Activated CD4-positive, CD25-positive, alpha-beta regulatory T cell treated with anti-CD3 and anti-CD28 coated beads, Interleukin-2, amount 50 U/mL, for 16 hours (primary cell): ENCODE data around the gene GDI1.
"Not testable (repeated sequence)": the region's sequence is repeated elsewhere in the genome, so short reads cannot be mapped to it uniquely, and the experiment has no call there.

Source experiments
- DNase-seq: peaks from one replicate; pipeline ENCODE4 v3.0.0-alpha.2; 2020; ENCODE audit warnings: low read depth, low spot score

The GDI1 gene

DNA sequence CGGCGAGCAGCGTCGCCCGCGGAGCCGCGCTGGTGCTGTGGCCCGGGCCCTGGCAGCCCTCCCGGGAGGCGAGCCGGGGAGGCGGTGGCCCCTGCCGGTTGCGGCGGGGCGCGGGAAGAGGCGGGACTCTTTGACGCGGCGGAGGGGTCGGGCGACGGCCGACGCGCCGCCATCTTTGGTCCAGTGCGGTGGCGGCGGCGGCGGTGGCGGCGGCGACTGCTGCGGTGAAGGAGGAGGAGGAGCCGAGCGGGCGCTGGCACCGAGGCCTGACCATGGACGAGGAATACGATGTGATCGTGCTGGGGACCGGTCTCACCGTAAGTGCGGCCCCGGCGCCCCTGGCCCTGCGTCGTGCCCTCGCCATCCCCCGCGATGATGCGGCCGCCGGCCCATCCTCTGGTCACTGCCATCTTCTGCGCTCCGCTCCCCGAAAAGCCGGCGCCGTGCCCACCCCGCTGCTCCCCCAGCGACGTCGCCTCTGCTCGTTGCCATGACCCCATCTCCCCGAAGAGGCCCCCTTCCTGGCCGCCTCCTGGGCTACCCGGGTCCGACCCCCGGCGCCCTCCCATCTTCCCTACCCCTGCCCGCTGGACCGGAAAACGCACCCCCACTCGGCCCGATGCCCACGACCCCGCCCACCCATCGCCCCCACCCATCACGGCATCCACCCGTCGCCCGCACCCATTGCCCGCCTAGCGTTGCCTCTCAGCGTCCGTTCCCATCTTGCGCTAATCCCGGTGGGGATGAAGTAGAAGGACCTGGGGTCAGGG, at the start of gene GDI1:
TSS of gene GDI1 (plus strand) at position 172 of the 770 bp plus-strand sequence. CDS start at position 273, 101 bp downstream.
- DNase-seq, result peak; percentile 17

DNA sequence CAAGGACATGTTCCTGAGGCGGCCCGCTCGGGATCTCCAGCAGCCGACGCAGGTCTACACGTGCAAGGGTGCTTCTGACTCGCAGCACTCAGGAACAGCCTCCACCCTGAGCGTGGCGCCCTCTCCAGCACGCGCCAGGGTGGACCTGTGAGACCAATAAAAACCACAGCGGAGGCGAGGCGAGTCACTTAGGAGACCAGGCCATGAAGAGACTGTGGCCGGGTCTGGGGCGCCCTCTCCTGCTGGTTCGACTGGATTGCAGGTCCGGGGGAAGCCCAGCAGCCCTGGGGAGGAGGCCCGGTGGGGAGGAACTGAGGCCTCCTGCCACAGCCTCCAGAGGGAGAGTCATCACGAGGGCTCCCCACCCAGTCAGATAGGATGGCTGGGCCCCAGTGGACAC, 48.9 kb upstream of the GDI1 start:
- DNase-seq, result not testable (repeated sequence)

DNA sequence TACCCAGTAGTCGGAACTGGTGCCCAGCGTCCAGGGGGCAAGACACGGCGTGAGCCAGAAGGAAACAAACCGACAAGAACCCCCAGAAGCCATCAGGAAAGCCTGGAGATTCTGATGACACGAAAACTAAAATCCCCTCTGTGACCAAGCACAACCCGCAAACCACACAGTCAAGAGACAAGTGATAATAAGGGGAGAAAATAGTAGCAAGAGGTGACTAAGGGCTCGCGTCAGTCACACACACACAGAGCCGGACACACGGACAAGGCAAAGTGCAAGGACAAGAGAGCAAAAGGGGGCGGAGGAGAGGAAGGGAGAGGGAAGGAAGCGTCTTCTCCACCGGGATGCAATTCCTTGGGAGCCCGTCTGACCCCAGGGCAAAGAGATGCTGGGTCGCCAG, 48.3 kb upstream of the GDI1 start:
- DNase-seq, result not testable (repeated sequence)

DNA sequence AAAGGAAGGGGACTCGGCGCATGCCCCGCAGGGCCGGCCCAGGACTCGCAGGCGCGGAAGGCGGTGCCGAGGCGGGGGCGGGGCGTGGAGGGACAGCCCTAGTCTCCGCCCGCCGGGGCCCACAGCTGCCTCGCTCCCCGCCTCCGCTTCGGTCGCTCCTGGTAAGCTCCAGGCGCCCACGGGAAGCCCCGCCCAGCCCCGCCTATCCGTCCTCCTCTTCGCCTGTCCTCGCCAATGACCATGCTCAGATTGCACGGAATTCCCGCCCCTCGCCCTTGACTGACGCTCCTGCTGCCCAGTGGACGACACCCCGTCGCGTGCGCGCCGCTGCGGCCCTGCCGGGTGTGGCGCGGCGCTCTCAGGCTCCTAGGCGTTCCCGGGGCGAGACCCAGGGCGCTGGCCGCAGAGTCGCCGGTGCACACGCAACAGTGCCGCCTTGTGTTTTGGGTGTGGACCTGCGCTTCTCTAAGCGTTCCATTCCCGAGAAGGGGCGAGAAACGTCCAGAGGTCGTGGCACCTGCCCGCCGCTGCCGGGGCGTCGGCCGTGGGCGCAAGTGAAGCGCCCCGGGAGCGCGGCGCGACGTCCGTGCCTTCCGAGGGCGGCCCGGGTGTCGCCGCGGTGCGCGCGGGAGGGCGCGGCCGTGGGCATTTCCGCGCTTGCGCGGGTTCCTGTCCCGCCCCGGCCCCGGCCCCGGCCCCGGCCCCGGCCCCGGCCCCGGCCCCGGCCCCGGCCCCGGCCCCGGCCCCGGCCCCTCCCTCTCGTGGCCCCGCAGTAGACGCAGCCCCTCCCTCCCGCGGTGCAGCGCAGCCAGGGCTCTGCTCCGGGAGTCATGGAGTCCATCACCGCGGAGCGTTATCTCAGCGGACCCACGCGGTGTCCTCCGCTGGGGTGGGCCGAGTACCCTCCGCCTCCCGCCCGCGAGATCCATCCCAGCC, 46.9 kb upstream of the GDI1 start:
- not testable (repeated sequence) for DNase-seq

DNA sequence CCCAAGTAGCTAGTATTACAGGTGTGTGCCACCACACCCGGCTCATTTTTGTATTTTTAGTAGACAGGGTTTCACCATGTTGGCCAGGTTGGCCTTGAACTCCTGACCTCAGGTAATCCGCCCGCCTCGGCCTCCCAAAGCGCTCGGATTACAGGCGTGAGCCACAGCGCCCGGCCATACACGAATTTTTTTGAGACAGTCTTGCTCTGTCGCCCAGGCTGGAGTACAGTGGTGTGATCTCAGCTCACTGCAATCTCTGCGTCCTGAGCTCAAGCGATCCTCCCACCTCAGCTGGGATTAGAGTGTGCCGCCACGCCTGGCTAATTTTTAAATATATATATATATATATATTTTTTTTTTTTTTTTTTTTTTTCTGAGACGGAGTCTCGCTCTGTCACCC, 40.6 kb upstream of the GDI1 start:
- not testable (repeated sequence) for DNase-seq

DNA sequence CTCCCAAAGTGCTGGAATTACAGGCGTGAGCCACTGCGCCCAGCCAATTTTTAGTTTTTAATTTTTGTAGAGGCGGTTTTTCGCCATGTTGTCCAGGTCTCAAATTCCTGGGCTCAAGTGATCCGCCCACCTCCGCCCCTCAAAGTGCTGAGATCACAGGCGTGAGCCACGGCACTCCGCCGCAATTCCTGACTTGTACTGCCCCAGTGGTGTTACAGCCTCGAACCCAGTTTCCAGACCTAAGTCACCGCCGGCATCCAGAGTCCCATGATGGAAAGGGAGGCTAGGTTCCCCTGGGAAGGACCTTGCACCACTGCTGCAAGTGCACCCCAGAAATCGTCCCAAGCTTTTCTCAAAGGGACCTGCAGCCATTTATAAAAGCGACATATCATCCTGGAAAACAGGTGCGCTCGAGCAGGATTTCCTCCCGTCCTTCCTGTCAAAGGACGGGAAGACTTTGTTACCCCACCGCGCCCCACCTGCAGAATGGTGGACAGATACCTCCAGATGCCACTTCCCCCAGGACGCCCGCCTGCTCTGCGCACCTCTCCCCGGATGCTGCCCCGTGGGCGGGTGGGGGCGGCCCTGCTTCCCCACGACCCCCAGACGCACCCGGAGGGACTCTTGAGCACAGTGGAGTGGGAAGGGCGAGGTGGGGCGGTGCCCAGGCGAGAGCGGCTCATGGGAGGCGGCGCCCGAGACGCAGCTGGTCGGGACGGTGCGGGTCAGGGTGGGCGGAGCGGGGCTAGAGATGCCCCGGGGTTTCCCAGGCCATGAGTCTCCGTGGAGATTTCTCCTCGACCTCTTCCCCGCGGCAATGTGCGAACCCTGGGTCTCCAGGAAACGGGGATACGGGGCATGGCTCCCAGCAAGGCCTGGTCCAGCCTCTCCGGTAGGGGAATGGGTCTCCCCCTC, 39.7 kb upstream of the GDI1 start:
- no peak for DNase-seq

DNA sequence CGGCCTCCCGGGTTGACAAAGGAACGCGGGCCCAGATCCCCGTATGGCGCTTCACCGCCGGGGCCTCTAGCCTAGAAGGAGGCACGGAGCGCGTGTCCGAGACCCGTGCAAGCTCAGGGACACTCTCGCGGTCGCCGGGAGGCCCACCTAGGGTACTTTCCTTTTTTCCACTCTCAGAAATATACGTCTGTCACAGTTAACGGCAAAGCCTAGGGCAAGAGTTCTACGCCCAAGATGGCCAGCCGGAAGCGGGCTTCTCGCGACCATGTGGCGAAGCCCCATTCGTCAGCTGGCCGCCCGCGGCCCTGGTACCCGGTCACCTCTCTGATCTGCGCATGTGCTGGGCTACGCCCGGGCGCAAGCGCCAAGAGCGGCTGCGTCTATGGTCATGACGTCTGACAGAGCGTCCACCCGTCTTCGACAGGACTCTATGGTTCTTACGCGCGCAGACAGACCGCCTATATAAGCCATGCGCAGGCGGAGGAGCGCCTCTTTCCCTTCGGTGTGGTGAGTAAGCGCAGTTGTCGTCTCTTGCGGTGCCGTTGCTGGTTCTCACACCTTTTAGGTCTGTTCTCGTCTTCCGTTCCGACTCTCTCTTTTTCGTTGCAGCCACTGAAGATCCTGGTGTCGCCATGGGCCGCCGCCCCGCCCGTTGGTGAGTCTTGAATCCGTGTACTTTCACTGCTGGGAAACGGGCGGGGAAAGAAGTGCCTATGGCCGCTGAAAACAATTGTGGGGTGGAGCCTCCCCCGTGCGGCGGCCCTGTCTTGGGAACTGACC, 38.9 kb upstream of the GDI1 start, which contains the start of gene RPL10:
TSS of gene RPL10 (plus strand) at position 490 of the 780 bp plus-strand sequence. CDS start at position 633, 143 bp downstream.
- DNase-seq, result peak; percentile 76

DNA sequence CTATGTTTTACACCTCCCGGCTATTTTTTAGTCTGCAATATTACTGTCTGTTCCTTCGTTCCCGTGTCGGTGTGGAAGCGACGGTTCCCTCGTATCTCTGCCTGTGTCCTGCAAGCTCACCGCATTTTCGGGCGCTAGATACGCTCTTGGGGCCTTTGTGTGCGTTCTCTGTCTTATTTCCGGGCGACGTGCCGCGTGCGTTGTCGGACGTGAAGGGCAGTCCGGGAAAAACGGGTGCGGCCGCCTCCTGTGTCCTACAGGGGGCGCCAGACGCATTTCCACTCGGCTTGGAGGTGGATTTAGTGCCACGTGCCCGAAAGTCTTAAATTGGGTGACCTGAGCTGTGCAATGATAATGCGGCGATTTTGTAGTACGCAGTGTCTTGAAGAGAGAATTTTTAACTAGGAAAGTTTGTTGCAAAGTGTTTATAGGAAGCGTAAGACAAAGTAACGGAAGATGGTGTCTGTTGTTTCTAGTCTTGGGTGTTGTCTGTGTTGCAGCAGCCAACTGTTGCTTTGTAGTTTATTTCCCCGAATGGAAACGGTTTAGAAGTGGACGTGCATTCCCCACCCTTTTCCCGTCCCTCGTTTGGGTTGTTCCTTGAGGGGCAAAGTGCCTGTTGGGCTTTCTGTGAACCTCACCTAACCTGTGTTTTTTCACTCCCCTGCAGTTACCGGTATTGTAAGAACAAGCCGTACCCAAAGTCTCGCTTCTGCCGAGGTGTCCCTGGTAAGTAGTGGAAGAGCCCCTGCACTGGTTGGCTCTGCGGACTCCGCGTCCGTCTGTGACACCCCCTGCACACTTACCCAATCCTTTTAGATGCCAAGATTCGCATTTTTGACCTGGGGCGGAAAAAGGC, 38.1 kb upstream of the GDI1 start:
- DNase-seq, result peak; percentile 71

DNA sequence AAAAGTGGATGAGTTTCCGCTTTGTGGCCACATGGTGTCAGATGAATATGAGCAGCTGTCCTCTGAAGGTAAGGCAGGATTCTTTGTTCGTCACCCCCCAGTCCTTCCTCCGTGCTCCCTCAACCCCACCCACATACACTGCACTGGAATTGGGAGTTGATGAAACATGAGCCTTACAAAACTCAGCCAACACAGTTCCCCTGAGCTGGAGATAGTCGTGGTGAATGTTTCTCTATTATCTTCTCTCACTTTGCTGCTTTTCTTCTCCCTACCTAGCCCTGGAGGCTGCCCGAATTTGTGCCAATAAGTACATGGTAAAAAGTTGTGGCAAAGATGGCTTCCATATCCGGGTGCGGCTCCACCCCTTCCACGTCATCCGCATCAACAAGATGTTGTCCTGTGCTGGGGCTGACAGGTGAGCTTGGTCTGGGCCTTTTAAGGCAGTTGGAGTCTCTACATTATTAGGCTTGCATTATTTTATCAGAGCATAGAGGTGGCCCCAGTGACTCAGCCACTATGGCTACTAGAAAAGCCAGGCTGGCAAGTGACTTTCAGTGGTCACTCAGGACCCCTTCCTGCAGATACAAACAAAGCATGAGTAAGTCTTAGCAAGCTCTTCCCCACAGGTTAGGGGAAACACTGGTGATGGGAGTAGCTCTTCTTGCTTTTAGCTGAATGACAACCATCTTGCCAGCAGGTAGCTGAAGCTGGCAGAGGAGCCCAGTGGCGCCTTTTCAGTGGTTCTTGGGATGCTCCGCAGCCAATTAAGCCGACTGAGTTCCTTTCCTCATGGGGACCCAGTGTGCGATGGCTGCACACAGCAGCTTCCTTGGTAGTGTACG, 37.2 kb upstream of the GDI1 start:
- DNase-seq, result no peak

DNA sequence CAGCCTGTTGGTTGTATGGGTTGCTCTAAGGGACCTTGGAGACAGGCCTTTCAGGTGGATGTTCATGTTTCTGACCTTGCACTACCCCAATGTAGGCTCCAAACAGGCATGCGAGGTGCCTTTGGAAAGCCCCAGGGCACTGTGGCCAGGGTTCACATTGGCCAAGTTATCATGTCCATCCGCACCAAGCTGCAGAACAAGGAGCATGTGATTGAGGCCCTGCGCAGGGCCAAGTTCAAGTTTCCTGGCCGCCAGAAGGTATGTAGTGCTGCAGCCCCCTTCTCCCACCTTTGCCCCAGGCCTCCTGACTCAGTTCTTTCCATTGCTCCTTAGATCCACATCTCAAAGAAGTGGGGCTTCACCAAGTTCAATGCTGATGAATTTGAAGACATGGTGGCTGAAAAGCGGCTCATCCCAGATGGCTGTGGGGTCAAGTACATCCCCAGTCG, 36.6 kb upstream of the GDI1 start:
- not testable (repeated sequence) for DNase-seq

DNA sequence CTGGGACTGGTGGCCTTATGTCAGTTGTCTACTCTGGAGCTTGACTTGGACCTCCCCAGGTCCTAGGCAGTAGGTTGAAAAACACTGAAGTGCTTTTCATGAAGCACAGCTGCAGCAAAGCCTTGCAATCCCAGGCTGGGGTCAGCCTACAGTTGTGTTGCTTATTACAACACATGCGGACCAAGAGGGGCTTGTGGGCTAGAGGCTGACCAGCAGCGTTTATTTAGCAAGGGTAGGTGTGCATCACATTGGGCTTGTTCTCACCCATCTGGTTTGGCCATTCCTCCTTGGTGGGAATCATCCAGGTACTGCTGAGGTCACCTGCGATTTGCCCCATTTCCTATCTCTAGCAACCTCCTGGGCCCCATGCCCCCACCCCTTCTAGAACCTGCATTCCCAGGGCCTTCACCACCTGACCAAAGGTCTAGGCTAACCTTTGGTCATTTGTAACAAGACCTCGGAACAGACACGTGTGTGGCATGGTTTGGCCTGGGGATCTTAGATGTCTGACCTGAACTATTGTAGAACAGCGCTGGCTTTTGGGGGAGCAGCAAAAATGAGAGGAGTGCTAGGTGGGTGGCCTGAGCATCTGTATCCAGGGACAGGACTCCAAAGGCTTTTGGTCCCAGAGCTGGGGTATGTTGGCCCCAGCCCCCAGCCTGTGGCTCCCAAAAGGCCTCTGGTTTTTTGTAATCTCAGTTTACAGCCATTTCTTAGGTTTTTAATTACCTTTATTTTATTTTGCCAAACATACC, 35.7 kb upstream of the GDI1 start:
- DNase-seq, result no peak

DNA sequence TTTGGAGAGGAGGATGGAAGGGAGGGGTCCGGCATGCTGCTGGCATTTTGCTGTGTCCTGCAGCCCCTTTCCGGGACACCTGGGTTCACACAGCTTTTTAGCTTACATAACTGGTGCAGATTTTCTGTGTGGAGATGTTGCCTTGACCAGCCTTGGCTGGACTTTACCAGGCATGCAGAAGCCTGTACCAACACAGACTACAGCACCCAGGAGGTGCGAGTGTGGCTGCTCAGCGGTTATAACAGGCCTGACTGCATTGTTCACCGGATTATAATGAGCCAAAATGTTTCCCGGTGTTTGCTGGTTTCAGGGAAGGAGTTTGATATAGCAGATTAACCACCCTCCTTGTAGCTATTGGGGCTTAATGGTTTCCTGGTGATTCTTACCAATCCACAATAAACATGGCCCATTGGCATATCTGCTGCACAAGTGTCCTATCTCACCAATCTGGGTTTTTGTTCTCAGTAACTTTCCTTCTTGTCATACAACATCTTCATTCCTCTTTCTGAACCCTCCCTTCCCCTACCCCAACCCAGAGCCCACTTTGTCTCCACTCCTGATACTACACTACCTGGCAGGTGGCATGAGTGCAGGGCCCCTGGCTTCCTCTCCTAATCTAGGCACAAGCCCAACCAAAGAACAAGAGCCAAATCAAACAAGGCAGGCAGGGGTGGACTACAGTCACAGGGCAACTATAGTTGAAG, 34.9 kb upstream of the GDI1 start:
- DNase-seq, result no peak

DNA sequence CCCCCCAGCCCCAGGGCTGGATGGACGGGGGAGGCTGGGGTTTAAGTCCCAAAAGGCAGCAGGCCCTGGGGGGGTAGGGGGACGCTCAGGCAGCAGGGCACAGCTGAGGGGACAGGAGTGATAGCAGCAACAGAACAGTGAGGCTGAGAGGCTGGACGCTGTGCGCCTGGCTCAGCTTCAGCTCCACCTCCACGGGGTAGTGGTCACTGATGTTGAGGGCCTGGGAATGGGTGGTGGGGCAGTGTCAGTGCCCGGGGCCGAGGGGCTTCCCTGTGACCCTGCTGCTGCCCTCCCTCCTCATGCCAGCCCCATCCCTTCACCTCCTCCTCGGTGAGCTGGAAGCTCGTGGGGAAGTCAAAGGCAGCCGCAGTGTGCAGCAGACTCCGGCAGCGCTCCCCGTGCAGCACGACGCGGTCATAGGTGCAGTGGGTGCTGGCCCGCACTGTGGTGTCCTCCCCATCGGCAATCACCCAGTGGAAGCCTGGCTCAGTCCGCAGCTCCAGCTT, 34.3 kb upstream of the GDI1 start:
- DNase-seq, result no peak

DNA sequence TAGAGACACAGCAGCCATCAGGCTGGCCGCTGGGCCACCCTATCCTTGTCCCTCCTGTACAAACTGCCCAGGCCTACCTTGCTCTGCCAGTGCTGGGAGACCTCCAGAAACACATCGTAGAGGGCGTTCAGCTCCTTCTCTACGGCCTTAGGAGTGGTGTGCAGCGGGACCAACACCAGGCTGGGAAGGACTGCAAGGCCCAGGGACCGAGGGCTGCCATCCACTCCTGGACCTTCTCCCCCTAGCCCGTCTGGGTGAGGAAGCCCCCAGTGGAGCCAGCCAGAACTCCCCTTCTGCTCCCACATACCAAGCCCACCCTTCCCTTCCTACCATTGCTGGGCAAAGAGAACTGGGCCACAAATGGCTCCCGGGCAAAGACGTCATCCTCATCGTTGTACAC, 33.8 kb upstream of the GDI1 start:
- no peak for DNase-seq

DNA sequence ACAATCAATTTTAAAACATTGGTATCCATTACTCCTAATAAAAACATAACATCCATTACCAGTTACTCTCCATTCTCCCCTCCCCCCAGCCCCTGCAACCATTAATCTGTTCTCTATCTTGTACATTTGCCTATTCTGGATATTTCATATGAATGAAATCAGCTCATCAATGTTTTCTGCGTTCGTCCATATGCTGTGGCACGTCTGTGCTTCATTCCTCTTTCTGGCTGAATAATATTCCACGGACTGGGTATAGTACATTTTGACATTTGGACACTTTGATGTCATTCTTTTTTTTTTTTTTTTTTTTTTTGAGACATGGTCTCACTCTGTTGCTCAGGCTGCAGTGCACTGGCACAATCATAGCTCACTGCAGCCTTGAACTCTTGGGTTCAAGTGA, 33.1 kb upstream of the GDI1 start:
- DNase-seq, result no peak

DNA sequence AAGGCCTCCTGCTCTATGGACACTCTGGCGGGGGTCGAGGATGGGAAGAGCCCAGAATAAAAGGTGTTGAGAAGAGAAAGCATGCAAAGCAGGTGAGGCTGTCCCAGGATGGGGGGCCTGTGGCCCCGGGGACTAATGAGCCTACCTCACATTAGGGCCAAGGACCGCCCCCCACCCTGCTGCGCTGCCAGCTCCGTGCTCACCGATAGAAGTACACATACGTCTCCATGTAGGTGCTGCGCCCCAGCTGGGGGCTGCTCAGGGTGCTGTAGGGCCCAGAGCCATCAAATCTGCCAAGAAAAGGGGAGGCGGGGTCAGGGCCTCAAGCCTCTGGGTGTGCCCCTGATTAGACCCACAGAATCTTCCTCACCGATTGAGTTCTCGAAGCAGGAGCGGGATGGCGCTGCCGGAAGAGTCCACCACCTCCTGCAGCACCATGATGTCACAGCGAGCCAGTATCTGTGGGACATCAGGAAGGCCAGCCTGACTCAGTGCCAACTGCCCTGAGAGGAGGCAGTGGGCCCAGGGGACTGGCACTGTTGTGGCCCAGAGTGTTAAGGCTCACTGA, 32.2 kb upstream of the GDI1 start:
- DNase-seq, result no peak
